Panc1 (cell line): Measurements from ENCODE around the gene TRIM39. TPM values are rescaled to one million over a fixed set of nuclear protein-coding genes. Genes with fewer than 3 reads are reported as not detected.

Source experiments
- ATAC-seq: fragments of 200-7000 bp; cut with Tn5 transposase; 2 replicates; pipeline ENCODE4 v1.9.1; 2020; ENCODE audit warnings: mild to moderate bottlenecking, moderate library complexity
- BruUV-seq: library from RNA; stranded (reverse); fragments of 400-500 nt; replicated peaks from 2 replicates; lab custom pipeline; 2021; lab: Mats Ljungman, UMichigan
- CTCF ChIA-PET: fragments of 300-600 bp; sonication (Branson Sonifier 250); formaldehyde crosslinking; loops from one replicate; lab custom pipeline; 2022; ENCODE audit warnings: antibody characterized with exemption; lab: Charles Lee
- POLR2A ChIA-PET: fragments of 300-600 bp; sonication (Branson Sonifier 250); formaldehyde crosslinking; loops from one replicate; lab custom pipeline; 2022; ENCODE audit warnings: antibody characterized with exemption; lab: Charles Lee
- DNase-seq: peaks from one replicate; pipeline ENCODE4 v3.0.0-alpha.2; 2010; ENCODE audit warnings: low read depth, low spot score
- H3K27ac ChIP-seq: 2 replicates; pipeline ENCODE4 v1.5.1; 2011; ENCODE audit warnings: mild to moderate bottlenecking, low read length, inconsistent platforms
- H3K27me3 ChIP-seq: fragments of 200-500 bp; sonication (Bioruptor generic); 2 replicates; pipeline ENCODE4 v1.6.0; 2014; ENCODE audit warnings: low read length, inconsistent platforms; ENCODE audit not compliant: control insufficient read depth, insufficient read depth
- H3K36me3 ChIP-seq: fragments of 200-500 bp; sonication (Bioruptor generic); 2 replicates; pipeline ENCODE4 v1.5.1; 2014; ENCODE audit warnings: inconsistent platforms, mild to moderate bottlenecking, low read length, moderate library complexity; ENCODE audit not compliant: control insufficient read depth, insufficient read depth
- H3K4me1 ChIP-seq: 2 replicates; pipeline ENCODE4 v1.5.1; 2011; ENCODE audit warnings: inconsistent platforms, mild to moderate bottlenecking, low read length, moderate library complexity; ENCODE audit not compliant: control insufficient read depth, insufficient read depth
- H3K4me3 ChIP-seq, 2 experiments: 2 replicates each; pipeline ENCODE4 v1.5.1; 2011 to 2012; ENCODE audit warnings: low read depth in 2 of 2, low read length in 2 of 2, mild to moderate bottlenecking in 2 of 2, inconsistent platforms in 1 of 2, moderate library complexity in 1 of 2
- H3K9me3 ChIP-seq: fragments of 200-500 bp; sonication (Bioruptor generic); 2 replicates; pipeline ENCODE4 v1.5.1; 2014; ENCODE audit warnings: low read depth, mild to moderate bottlenecking, inconsistent platforms, low read length, moderate library complexity; ENCODE audit not compliant: control insufficient read depth, insufficient read depth
- POLR2AphosphoS5 ChIP-seq: IDR thresholded peaks from 2 replicates; pipeline ENCODE4 v1.6.1; 2012; ENCODE audit warnings: mild to moderate bottlenecking, low read depth, low read length, moderate library complexity
- SIN3A ChIP-seq: IDR thresholded peaks from 2 replicates; pipeline ENCODE4 v1.6.1; 2012; ENCODE audit warnings: low read depth, mild to moderate bottlenecking, low read length, moderate library complexity, borderline replicate concordance; ENCODE audit not compliant: insufficient read depth
- TCF7L2 ChIP-seq: IDR thresholded peaks from 2 replicates; pipeline ENCODE4 v1.6.1; 2011; ENCODE audit warnings: mild to moderate bottlenecking, low read depth, low read length, inconsistent platforms
- in situ Hi-C: cut with HindIII; loops from 2 replicates; pipeline ENCODE4 v1.10.0; 2016; ENCODE audit warnings: low sequenced_read_pairs, low pct_unique_long_range_greater_than_20kb
- intact Hi-C: fragments of 100-400 bp; cut with micrococcal nuclease; formaldehyde crosslinking; loops from one replicate; pipeline ENCODE4 v1.10.0; 2022; ENCODE audit not compliant: unreplicated experiment
- total RNA-seq: library from RNA; stranded (reverse); gene quantifications from one replicate; pipeline ENCODE4 v1.2.1, GENCODE V29; 2021; ENCODE audit not compliant: unreplicated experiment
- TF ChIP-seq, protein P1 (sequence below): fragments of 450-650 bp; IDR thresholded peaks from 2 replicates; pipeline ENCODE4 v1.5.1; 2017; ENCODE audit warnings: mild to moderate bottlenecking
- TF ChIP-seq, protein P2 (sequence below), 2 experiments: IDR thresholded peaks; 2 replicates each; pipeline ENCODE4 v1.6.1; 2011 to 2012; ENCODE audit warnings: low read depth in 2 of 2, control low read depth in 1 of 2, low read length in 1 of 2, mild to moderate bottlenecking in 1 of 2, moderate library complexity in 1 of 2; ENCODE audit not compliant: insufficient read depth in 1 of 2

The TRIM39 gene
- total RNA-seq, 1 experiment from 2014 or later: 13.4 TPM

GRCh38 chr6:30359276-30359675 lies 32.5 kb downstream of the TRIM39 start:
- Histone ChIP-seq H3K27me3 (peaks cover 46% of the 10 kb centered on the region), H3K9me3 (no peaks in the 10 kb centered on the region), H3K27ac (no peak overlapping the region), H3K4me3 (no peak overlapping the region), H3K4me1 (no peaks in the 10 kb centered on the region), H3K36me3 (no peaks in the 10 kb centered on the region)
- intact Hi-C loops: no loop called here
- TF ChIP-seq, protein P1, sequence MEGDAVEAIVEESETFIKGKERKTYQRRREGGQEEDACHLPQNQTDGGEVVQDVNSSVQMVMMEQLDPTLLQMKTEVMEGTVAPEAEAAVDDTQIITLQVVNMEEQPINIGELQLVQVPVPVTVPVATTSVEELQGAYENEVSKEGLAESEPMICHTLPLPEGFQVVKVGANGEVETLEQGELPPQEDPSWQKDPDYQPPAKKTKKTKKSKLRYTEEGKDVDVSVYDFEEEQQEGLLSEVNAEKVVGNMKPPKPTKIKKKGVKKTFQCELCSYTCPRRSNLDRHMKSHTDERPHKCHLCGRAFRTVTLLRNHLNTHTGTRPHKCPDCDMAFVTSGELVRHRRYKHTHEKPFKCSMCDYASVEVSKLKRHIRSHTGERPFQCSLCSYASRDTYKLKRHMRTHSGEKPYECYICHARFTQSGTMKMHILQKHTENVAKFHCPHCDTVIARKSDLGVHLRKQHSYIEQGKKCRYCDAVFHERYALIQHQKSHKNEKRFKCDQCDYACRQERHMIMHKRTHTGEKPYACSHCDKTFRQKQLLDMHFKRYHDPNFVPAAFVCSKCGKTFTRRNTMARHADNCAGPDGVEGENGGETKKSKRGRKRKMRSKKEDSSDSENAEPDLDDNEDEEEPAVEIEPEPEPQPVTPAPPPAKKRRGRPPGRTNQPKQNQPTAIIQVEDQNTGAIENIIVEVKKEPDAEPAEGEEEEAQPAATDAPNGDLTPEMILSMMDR: no peak
- TF ChIP-seq SIN3A: no peak
- in situ Hi-C loops: loop anchor here (25.0 kb wide), 1 partner anchor 122 kb away; no protein-coding TSS in a partner anchor
- no peak for ATAC-seq
- POLR2A ChIA-PET: no interaction called here
- no TSS peak for BruUV-seq
- no peak for DNase-seq
- CTCF ChIA-PET: interaction anchor here (1.1 to 1.3 kb wide), 2 partner anchors 38 to 94 kb away, joined by 5 read pairs; no protein-coding TSS in a partner anchor

DNA sequence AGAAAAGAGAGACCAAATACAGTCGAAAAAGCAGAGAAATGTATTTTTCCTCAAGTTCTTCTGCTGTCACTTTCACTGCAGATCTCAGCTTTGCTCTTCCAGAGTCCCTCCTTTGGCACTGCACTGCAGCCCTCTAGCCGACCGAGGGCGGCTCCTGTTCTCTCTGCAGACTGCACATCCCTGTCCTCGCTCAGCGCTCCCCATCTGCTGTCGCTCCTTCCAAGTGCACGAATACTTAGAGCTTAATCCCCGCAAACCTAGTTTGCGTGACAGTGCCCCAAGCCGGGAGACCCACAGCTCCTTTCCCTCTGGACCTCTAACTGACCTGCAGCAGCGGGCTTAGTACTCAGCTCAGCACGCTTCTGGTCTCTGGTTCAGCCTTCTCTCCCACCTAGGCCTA lies 33.4 kb downstream of the TRIM39 start:
- Histone ChIP-seq H3K27ac (no peak overlapping the region), H3K9me3 (no peaks in the 10 kb centered on the region), H3K4me3 (no peak overlapping the region), H3K27me3 (peaks cover 46% of the 10 kb centered on the region), H3K36me3 (no peaks in the 10 kb centered on the region), H3K4me1 (no peaks in the 10 kb centered on the region)
- no peak for TF ChIP-seq POLR2AphosphoS5
- TF ChIP-seq TCF7L2: no peak
- TF ChIP-seq, protein P1: no peak
- no peak for TF ChIP-seq SIN3A
- TF ChIP-seq, protein P2, sequence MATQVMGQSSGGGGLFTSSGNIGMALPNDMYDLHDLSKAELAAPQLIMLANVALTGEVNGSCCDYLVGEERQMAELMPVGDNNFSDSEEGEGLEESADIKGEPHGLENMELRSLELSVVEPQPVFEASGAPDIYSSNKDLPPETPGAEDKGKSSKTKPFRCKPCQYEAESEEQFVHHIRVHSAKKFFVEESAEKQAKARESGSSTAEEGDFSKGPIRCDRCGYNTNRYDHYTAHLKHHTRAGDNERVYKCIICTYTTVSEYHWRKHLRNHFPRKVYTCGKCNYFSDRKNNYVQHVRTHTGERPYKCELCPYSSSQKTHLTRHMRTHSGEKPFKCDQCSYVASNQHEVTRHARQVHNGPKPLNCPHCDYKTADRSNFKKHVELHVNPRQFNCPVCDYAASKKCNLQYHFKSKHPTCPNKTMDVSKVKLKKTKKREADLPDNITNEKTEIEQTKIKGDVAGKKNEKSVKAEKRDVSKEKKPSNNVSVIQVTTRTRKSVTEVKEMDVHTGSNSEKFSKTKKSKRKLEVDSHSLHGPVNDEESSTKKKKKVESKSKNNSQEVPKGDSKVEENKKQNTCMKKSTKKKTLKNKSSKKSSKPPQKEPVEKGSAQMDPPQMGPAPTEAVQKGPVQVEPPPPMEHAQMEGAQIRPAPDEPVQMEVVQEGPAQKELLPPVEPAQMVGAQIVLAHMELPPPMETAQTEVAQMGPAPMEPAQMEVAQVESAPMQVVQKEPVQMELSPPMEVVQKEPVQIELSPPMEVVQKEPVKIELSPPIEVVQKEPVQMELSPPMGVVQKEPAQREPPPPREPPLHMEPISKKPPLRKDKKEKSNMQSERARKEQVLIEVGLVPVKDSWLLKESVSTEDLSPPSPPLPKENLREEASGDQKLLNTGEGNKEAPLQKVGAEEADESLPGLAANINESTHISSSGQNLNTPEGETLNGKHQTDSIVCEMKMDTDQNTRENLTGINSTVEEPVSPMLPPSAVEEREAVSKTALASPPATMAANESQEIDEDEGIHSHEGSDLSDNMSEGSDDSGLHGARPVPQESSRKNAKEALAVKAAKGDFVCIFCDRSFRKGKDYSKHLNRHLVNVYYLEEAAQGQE (IDR thresholded peaks at IDR 0.05; ENCODE audit: insufficient read depth in 1 of 2, low read depth in 2 of 2, low read length in 1 of 2): no peak
- ATAC-seq (no peak), DNase-seq (no peak)
- POLR2A ChIA-PET: no interaction called here
- CTCF ChIA-PET: interaction anchor here (0.5 kb wide), 1 partner anchor 38 kb away, joined by 3 read pairs; no protein-coding TSS in a partner anchor
- in situ Hi-C loops (loop anchor here (25.0 kb wide), 1 partner anchor 123 kb away; no protein-coding TSS in a partner anchor), intact Hi-C loops (no loop called here)
- BruUV-seq: no TSS peak
